ENCODE results near the gene UGT1A4. TPM values are rescaled to one million over a fixed set of nuclear protein-coding genes. Genes with fewer than 3 reads are reported as not detected.

Gene UGT1A4
- not detected for total RNA-seq

- no peaks in the 10 kb centered on the region for H3K4me1 ChIP-seq (ENCODE audit: insufficient read depth, low read length)
- no peaks in the 10 kb centered on the region for H3K9me3 ChIP-seq (ENCODE audit: low read depth, low read length)
- no peak within 1 kb of the TSS for H3K4me3 ChIP-seq (ENCODE audit: low read length)
- peaks cover 3% of the 10 kb centered on the region for H3K27me3 ChIP-seq (ENCODE audit: insufficient read depth, low read length)
Observed at GRCh38 chr2:233718552-233718951, at the start of gene UGT1A4. UGT1A4 (plus strand) TSS chr2:233718736; CDS start chr2:233718821, 85 bp downstream.

- Histone ChIP-seq H3K4me3 (ENCODE audit: low read length) (no peak within 1 kb of the TSS), H3K9me3 (ENCODE audit: low read depth, low read length) (no peaks in the 10 kb centered on the region), H3K27me3 (ENCODE audit: insufficient read depth, low read length) (peaks cover 2% of the 10 kb centered on the region), H3K4me1 (ENCODE audit: insufficient read depth, low read length) (no peaks in the 10 kb centered on the region)
Observed at GRCh38 chr2:233671290-233672161, 47.0 kb upstream of the UGT1A4 start, which contains the start of gene UGT1A9. UGT1A9 (plus strand) TSS chr2:233671898; CDS start chr2:233671935, 37 bp downstream.

GRCh38 chr2:233672886-233673285 lies 45.6 kb upstream of the UGT1A4 start:
- no peaks in the 10 kb centered on the region for H3K9me3 ChIP-seq (ENCODE audit: low read depth, low read length)

GRCh38 chr2:233673896-233674295 lies 44.6 kb upstream of the UGT1A4 start:
- Histone ChIP-seq H3K9me3 (ENCODE audit: low read depth, low read length) (no peaks in the 10 kb centered on the region), H3K4me1 (ENCODE audit: insufficient read depth, low read length) (no peaks in the 10 kb centered on the region), H3K4me3 (ENCODE audit: low read length) (no peak overlapping the region), H3K27me3 (ENCODE audit: insufficient read depth, low read length) (peaks cover 2% of the 10 kb centered on the region)

More at GRCh38 chr2:233672886-233673285, 45.6 kb upstream of the UGT1A4 start:
- Histone ChIP-seq H3K4me1 (ENCODE audit: insufficient read depth, low read length) (no peaks in the 10 kb centered on the region), H3K4me3 (ENCODE audit: low read length) (no peak overlapping the region), H3K27me3 (ENCODE audit: insufficient read depth, low read length) (peaks cover 2% of the 10 kb centered on the region)

- no peak overlapping the region for H3K4me3 ChIP-seq (ENCODE audit: low read length)
- no peaks in the 10 kb centered on the region for H3K9me3 ChIP-seq (ENCODE audit: low read depth, low read length)
- H3K27me3 ChIP-seq (ENCODE audit: insufficient read depth, low read length): peaks cover 2% of the 10 kb centered on the region
- H3K4me1 ChIP-seq (ENCODE audit: insufficient read depth, low read length): no peaks in the 10 kb centered on the region
Observed at GRCh38 chr2:233674314-233674713, 44.2 kb upstream of the UGT1A4 start.

GRCh38 chr2:233674995-233675394 lies 43.5 kb upstream of the UGT1A4 start:
- H3K4me1 ChIP-seq (ENCODE audit: insufficient read depth, low read length): no peaks in the 10 kb centered on the region
- H3K27me3 ChIP-seq (ENCODE audit: insufficient read depth, low read length): peaks cover 2% of the 10 kb centered on the region
- H3K9me3 ChIP-seq (ENCODE audit: low read depth, low read length): no peaks in the 10 kb centered on the region
- no peak overlapping the region for H3K4me3 ChIP-seq (ENCODE audit: low read length)

- Histone ChIP-seq H3K9me3 (ENCODE audit: low read depth, low read length) (no peaks in the 10 kb centered on the region), H3K4me3 (ENCODE audit: low read length) (no peak overlapping the region), H3K27me3 (ENCODE audit: insufficient read depth, low read length) (no peaks in the 10 kb centered on the region), H3K4me1 (ENCODE audit: insufficient read depth, low read length) (no peaks in the 10 kb centered on the region)
Observed at GRCh38 chr2:233676046-233676445, 42.5 kb upstream of the UGT1A4 start.

- Histone ChIP-seq H3K27me3 (ENCODE audit: insufficient read depth, low read length) (no peaks in the 10 kb centered on the region), H3K4me1 (ENCODE audit: insufficient read depth, low read length) (no peaks in the 10 kb centered on the region), H3K9me3 (ENCODE audit: low read depth, low read length) (no peaks in the 10 kb centered on the region), H3K4me3 (ENCODE audit: low read length) (no peak overlapping the region)
Observed at GRCh38 chr2:233679196-233679595, 39.3 kb upstream of the UGT1A4 start.

- H3K4me3 ChIP-seq (ENCODE audit: low read length): no peak overlapping the region
- no peaks in the 10 kb centered on the region for H3K27me3 ChIP-seq (ENCODE audit: insufficient read depth, low read length)
- no peaks in the 10 kb centered on the region for H3K9me3 ChIP-seq (ENCODE audit: low read depth, low read length)
- H3K4me1 ChIP-seq (ENCODE audit: insufficient read depth, low read length): no peaks in the 10 kb centered on the region
Observed at GRCh38 chr2:233680361-233681045, 38.0 kb upstream of the UGT1A4 start.

GRCh38 chr2:233681521-233682099 lies 36.9 kb upstream of the UGT1A4 start, which contains the start of gene UGT1A7:
UGT1A7 (plus strand) TSS chr2:233681901; CDS start chr2:233681938, 37 bp downstream.
- Histone ChIP-seq H3K9me3 (ENCODE audit: low read depth, low read length) (no peaks in the 10 kb centered on the region), H3K4me1 (ENCODE audit: insufficient read depth, low read length) (no peaks in the 10 kb centered on the region), H3K27me3 (ENCODE audit: insufficient read depth, low read length) (no peaks in the 10 kb centered on the region), H3K4me3 (ENCODE audit: low read length) (no peak within 1 kb of the TSS)

GRCh38 chr2:233684640-233685039 lies 33.9 kb upstream of the UGT1A4 start:
- Histone ChIP-seq H3K4me1 (ENCODE audit: insufficient read depth, low read length) (no peaks in the 10 kb centered on the region), H3K27me3 (ENCODE audit: insufficient read depth, low read length) (no peaks in the 10 kb centered on the region), H3K4me3 (ENCODE audit: low read length) (no peak overlapping the region), H3K9me3 (ENCODE audit: low read depth, low read length) (no peaks in the 10 kb centered on the region)

- Histone ChIP-seq H3K4me1 (ENCODE audit: insufficient read depth, low read length) (no peaks in the 10 kb centered on the region), H3K9me3 (ENCODE audit: low read depth, low read length) (no peaks in the 10 kb centered on the region), H3K27me3 (ENCODE audit: insufficient read depth, low read length) (no peaks in the 10 kb centered on the region), H3K4me3 (ENCODE audit: low read length) (no peak overlapping the region)
Observed at GRCh38 chr2:233686928-233687327, 31.6 kb upstream of the UGT1A4 start.

GRCh38 chr2:233688341-233688740 lies 30.2 kb upstream of the UGT1A4 start:
- Histone ChIP-seq H3K27me3 (ENCODE audit: insufficient read depth, low read length) (no peaks in the 10 kb centered on the region), H3K4me1 (ENCODE audit: insufficient read depth, low read length) (no peaks in the 10 kb centered on the region), H3K9me3 (ENCODE audit: low read depth, low read length) (no peaks in the 10 kb centered on the region), H3K4me3 (ENCODE audit: low read length) (no peak overlapping the region)

- H3K9me3 ChIP-seq (ENCODE audit: low read depth, low read length): no peaks in the 10 kb centered on the region
- no peaks in the 10 kb centered on the region for H3K4me1 ChIP-seq (ENCODE audit: insufficient read depth, low read length)
- H3K4me3 ChIP-seq (ENCODE audit: low read length): no peak overlapping the region
- H3K27me3 ChIP-seq (ENCODE audit: insufficient read depth, low read length): no peaks in the 10 kb centered on the region
Observed at GRCh38 chr2:233689031-233689430, 29.5 kb upstream of the UGT1A4 start.

- Histone ChIP-seq H3K27me3 (ENCODE audit: insufficient read depth, low read length) (no peaks in the 10 kb centered on the region), H3K4me3 (ENCODE audit: low read length) (no peak overlapping the region), H3K9me3 (ENCODE audit: low read depth, low read length) (no peaks in the 10 kb centered on the region), H3K4me1 (ENCODE audit: insufficient read depth, low read length) (no peaks in the 10 kb centered on the region)
Observed at GRCh38 chr2:233689501-233689900, 29.0 kb upstream of the UGT1A4 start.
